Activated CD4-positive, alpha-beta T cell treated with anti-CD3 and anti-CD28 coated beads, Interleukin-2, Interleukin-6, amounts not matched to agents 100 ng/mL and 50 ng/mL, durations not matched to agents 16 hours and 8 hours (primary cell): ENCODE data around the gene RNF146.
"Not testable (repeated sequence)": the region's sequence is repeated elsewhere in the genome, so short reads cannot be mapped to it uniquely, and the experiment has no call there.

ENCODE experiments used
- DNase-seq: peaks from one replicate; pipeline ENCODE4 v3.0.0-alpha.2; 2020

RNF146 gene

GRCh38 chr6:127289934-127290333 is 23.3 kb downstream of the RNF146 start:
- DNase-seq: no peak

GRCh38 chr6:127290391-127291265 is 24.0 kb downstream of the RNF146 start:
- peak; percentile 20 for DNase-seq

GRCh38 chr6:127291495-127291894 is 24.8 kb downstream of the RNF146 start:
- DNase-seq: peak; percentile 56

GRCh38 chr6:127297502-127298070 is 30.9 kb downstream of the RNF146 start:
- no peak for DNase-seq

GRCh38 chr6:127298475-127298874 is 31.8 kb downstream of the RNF146 start:
- DNase-seq: no peak

- DNase-seq: no peak
Measured at GRCh38 chr6:127299522-127300240, 33.0 kb downstream of the RNF146 start.

GRCh38 chr6:127300411-127300810 is 33.7 kb downstream of the RNF146 start:
- DNase-seq: no peak

GRCh38 chr6:127301199-127301700 is 34.6 kb downstream of the RNF146 start:
- no peak for DNase-seq

- peak; percentile 51 for DNase-seq
Measured at GRCh38 chr6:127302728-127303660, 36.3 kb downstream of the RNF146 start.

- DNase-seq: no peak
Measured at GRCh38 chr6:127303917-127304316, 37.3 kb downstream of the RNF146 start.

- no peak for DNase-seq
Measured at GRCh38 chr6:127305741-127306140, 39.1 kb downstream of the RNF146 start.

- DNase-seq: no peak
Measured at GRCh38 chr6:127317388-127318128, 50.9 kb downstream of the RNF146 start.

- no peak for DNase-seq
Measured at GRCh38 chr6:127319686-127320085, 53.0 kb downstream of the RNF146 start.

- DNase-seq: no peak
Measured at GRCh38 chr6:127328043-127328609, 61.5 kb downstream of the RNF146 start.

- DNase-seq: not testable (repeated sequence)
Measured at GRCh38 chr6:127331256-127331655, 64.6 kb downstream of the RNF146 start.

- DNase-seq: peak; percentile 12
Measured at GRCh38 chr6:127332383-127332961, 65.8 kb downstream of the RNF146 start.
